Gastroesophageal sphincter (tissue), 4 donors: ENCODE results near the gene SEC11A. TPM values are rescaled to one million over a fixed set of nuclear protein-coding genes. Genes with fewer than 3 reads are reported as not detected.

Source experiments
- ATAC-seq: fragments of 150-250 bp; one replicate; pipeline ENCODE4 v1.9.1; 2016; ENCODE audit warnings: mild to moderate bottlenecking, moderate library complexity
- H3K27ac ChIP-seq, 4 donors: fragments of 200-600 bp; sonication (generic) in 3 of 4; 1 replicate in 3 of 4; 2 replicates in 1 of 4; pipeline ENCODE4 v1.5.1; 2016 to 2019
- H3K27me3 ChIP-seq: fragments of 200-600 bp; sonication (generic); one replicate; pipeline ENCODE4 v1.5.1; 2019
- H3K36me3 ChIP-seq, 2 donors: fragments of 200-600 bp; sonication (generic); one replicate each; pipeline ENCODE4 v1.5.1; 2019; ENCODE audit warnings: control low read depth in 1 of 2
- H3K4me1 ChIP-seq, 3 donors: fragments of 200-600 bp; sonication (generic); 1 replicate in 2 of 3; 2 replicates in 1 of 3; pipeline ENCODE4 v1.5.1; 2016 to 2019; ENCODE audit warnings: control low read depth in 2 of 3
- H3K4me3 ChIP-seq, 2 donors: fragments of 200-600 bp; sonication (generic); one replicate each; pipeline ENCODE4 v1.5.1; 2019; ENCODE audit warnings: mild to moderate bottlenecking in 1 of 2, moderate library complexity in 1 of 2
- H3K9me3 ChIP-seq, 3 donors: fragments of 200-600 bp; sonication (generic); one replicate each; pipeline ENCODE4 v1.5.1; 2017 to 2019; ENCODE audit warnings: control low read depth in 2 of 3
- CTCF ChIP-seq, 4 experiments: fragments of 200-600 bp in 2 of 4; fragments of 450-650 bp in 2 of 4; sonication (generic) in 1 of 4; IDR thresholded peaks; one replicate each; pipeline ENCODE4 v1.5.1; 2017 to 2019; ENCODE audit warnings: antibody characterized with exemption in 4 of 4, mild to moderate bottlenecking in 2 of 4, moderate library complexity in 2 of 4
- EP300 ChIP-seq: sonication (generic); formaldehyde crosslinking; IDR thresholded peaks from one replicate; pipeline ENCODE4 v1.6.1; 2017; ENCODE audit warnings: antibody characterized with exemption, mild to moderate bottlenecking
- POLR2A ChIP-seq, 2 donors: fragments of 450-650 bp; IDR thresholded peaks; one replicate each; pipeline ENCODE4 v1.6.1; 2017; ENCODE audit warnings: antibody characterized with exemption in 2 of 2, mild to moderate bottlenecking in 2 of 2, moderate library complexity in 1 of 2
- POLR2AphosphoS5 ChIP-seq: sonication (generic); formaldehyde crosslinking; IDR thresholded peaks from one replicate; pipeline ENCODE4 v1.6.1; 2017; ENCODE audit warnings: antibody characterized with exemption
- WGBS, 2 donors: methylation state at CpG; one replicate each; pipeline ENCODE4 v1.1.5; 2018; ENCODE audit warnings: low coverage in 1 of 2; 5-methylcytosine and 5-hydroxymethylcytosine counted together
- total RNA-seq, 4 donors: library from RNA; depleted of rRNA; stranded (reverse); fragments of >200 nt; gene quantifications; one replicate each; pipeline ENCODE4 v1.1.0, GENCODE V29; 2016

SEC11A gene
- total RNA-seq, 4 donors from 2014 or later = 63.3 to 139 (median 99.4) TPM

GRCh38 chr15:84661001-84661400 lies 54.9 kb downstream of the SEC11A start:
- TF ChIP-seq POLR2A (IDR thresholded peaks at IDR 0.05) = no peak
- TF ChIP-seq POLR2AphosphoS5 = no peak
- no peak for TF ChIP-seq EP300
- TF ChIP-seq CTCF (IDR thresholded peaks at IDR 0.05) = no peak
- Histone ChIP-seq H3K27ac (no peak overlapping the region), H3K4me3 (no peak overlapping the region), H3K4me1 (peaks cover 0 to 23% (median 5%) of the 10 kb centered on the region in 3 donors), H3K36me3 (peaks cover 0 to 16% of the 10 kb centered on the region in 2 donors), H3K9me3 (no peaks in the 10 kb centered on the region), H3K27me3 (no peaks in the 10 kb centered on the region)
- ATAC-seq = no peak
- WGBS, 2 donors = 88 to 90% methylated on average over 2 to 3 of the region's 10 CpGs

GRCh38 chr15:84659904-84660781 lies 55.8 kb downstream of the SEC11A start:
- Histone ChIP-seq H3K4me3 (no peak overlapping the region), H3K4me1 (peaks cover 0 to 26% (median 5%) of the 10 kb centered on the region in 3 donors), H3K36me3 (peaks cover 0 to 7% of the 10 kb centered on the region in 2 donors), H3K9me3 (no peaks in the 10 kb centered on the region), H3K27ac (no peak overlapping the region), H3K27me3 (no peaks in the 10 kb centered on the region)
- ATAC-seq = no peak
- TF ChIP-seq CTCF (IDR thresholded peaks at IDR 0.05) = no peak
- TF ChIP-seq POLR2A (IDR thresholded peaks at IDR 0.05) = no peak
- 75 to 81% methylated on average over 3 of the region's 4 CpGs for WGBS, 2 donors

GRCh38 chr15:84658788-84659411 lies 57.0 kb downstream of the SEC11A start:
- Histone ChIP-seq H3K4me1 (peaks cover 0 to 33% (median 9%) of the 10 kb centered on the region in 3 donors), H3K9me3 (no peaks in the 10 kb centered on the region), H3K27me3 (no peaks in the 10 kb centered on the region), H3K27ac (peak overlapping the region in 3 of 4 donors; percentile 49 to 85 (median 85)), H3K36me3 (no peaks in the 10 kb centered on the region), H3K4me3 (peak overlapping the region; percentile 52 to 65)
- TF ChIP-seq POLR2AphosphoS5 (no peak), CTCF (IDR thresholded peaks at IDR 0.05) (no peak), EP300 (no peak), POLR2A (IDR thresholded peaks at IDR 0.05) (no peak)
- 0 to 46% methylated on average over 1 to 5 of the region's 7 CpGs for WGBS, 2 donors
- ATAC-seq = no peak

GRCh38 chr15:84658080-84658787 lies 57.7 kb downstream of the SEC11A start, which contains the start of gene NMB:
Gene NMB (minus strand): TSS chr15:84658199. CDS start chr15:84658152, 47 bp downstream.
- H3K4me3 ChIP-seq = peak within 1 kb of the TSS; percentile 52 to 65
- TF ChIP-seq CTCF (IDR thresholded peaks at IDR 0.05) (peak in 3 of 4 experiments; percentile 59 to 82 (median 69)), POLR2A (IDR thresholded peaks at IDR 0.05) (no peak)
- 0% methylated on average over 1 to 13 of the region's 61 CpGs for WGBS, 2 donors
- peak; percentile 77 for ATAC-seq
- H3K27me3 ChIP-seq = no peaks in the 10 kb centered on the region
- H3K27ac ChIP-seq = peak within 1 kb of the TSS; percentile 45 to 90 (median 85)
- H3K9me3 ChIP-seq = no peaks in the 10 kb centered on the region
- peaks cover 0 to 38% (median 13%) of the 10 kb centered on the region in 3 donors for H3K4me1 ChIP-seq
- H3K36me3 ChIP-seq = no peaks in the 10 kb centered on the region
